ENCODE results near the gene AP3S1.
A peak's percentile ranks its signal among the peaks of the same experiment; 100 is the strongest.

DNA sequence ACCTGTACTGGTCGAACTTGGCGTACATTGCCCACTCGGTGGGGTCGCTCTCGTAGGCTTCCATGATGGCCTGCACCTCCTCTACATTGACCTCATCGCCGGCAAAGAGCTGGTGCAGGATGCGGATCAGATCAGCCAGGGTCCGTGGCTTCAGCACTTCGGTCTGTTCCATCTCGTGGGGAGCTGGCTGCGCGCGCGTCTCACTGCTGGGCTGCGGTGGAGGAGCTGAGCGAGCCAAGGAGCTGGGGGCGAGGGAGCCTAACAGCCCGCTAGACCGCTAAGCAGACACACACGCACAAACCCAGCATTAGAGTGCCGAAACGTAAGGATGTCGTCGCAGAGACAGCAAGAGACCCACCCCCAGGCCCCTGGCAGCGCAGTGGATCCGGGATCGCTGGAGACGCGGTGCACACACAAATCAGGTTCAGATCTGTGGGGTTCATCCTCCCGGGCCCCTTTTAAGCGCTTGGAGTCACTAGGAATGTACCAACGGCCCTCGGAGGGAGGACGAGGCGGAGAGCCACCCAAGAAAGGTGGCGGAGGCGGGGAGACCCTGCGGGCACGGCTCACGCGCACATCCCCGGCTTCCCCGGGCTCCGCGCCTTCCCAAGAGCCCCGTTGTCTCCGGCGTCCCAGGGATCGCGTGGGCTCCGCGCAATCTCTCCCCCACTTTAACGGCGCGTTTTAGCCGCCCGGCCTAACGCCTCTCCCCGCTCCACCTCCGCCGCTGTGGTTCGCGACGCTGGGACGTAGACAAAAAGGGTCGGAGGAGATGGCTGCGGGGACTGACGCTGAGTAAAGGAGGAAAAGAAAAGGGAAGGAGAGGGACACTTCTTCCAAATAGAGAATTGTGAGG, 25.3 kb upstream of the AP3S1 start, which contains the start of gene CDO1:
- TF ChIP-seq, protein P1, sequence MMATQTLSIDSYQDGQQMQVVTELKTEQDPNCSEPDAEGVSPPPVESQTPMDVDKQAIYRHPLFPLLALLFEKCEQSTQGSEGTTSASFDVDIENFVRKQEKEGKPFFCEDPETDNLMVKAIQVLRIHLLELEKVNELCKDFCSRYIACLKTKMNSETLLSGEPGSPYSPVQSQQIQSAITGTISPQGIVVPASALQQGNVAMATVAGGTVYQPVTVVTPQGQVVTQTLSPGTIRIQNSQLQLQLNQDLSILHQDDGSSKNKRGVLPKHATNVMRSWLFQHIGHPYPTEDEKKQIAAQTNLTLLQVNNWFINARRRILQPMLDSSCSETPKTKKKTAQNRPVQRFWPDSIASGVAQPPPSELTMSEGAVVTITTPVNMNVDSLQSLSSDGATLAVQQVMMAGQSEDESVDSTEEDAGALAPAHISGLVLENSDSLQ (IDR thresholded peaks at IDR 0.05), result no peak
- TF ChIP-seq FOXA1 (IDR thresholded peaks at IDR 0.05) (no peak), BHLHE40 (IDR thresholded peaks at IDR 0.05; ENCODE audit: borderline replicate concordance) (no peak), SP1 (IDR thresholded peaks at IDR 0.05) (no peak), ARNT (IDR thresholded peaks at IDR 0.05) (no peak), CTBP1 (IDR thresholded peaks at IDR 0.05; ENCODE audit: borderline replicate concordance) (no peak), NFRKB (IDR thresholded peaks at IDR 0.05) (no peak), ZNF384 (IDR thresholded peaks at IDR 0.05) (no peak), ELF4 (IDR thresholded peaks at IDR 0.05) (no peak), L3MBTL2 (conservative IDR thresholded peaks at IDR 0.05) (peak; percentile 40; the same call in 1 of the 2 replicates), FOXM1 (IDR thresholded peaks at IDR 0.05; ENCODE audit: borderline replicate concordance) (no peak), SUZ12 (IDR thresholded peaks at IDR 0.05) (no peak), FOXK2 (IDR thresholded peaks at IDR 0.05) (no peak), TARDBP (IDR thresholded peaks at IDR 0.05) (no peak)
